Heart right ventricle (tissue), 16 donors: ENCODE data around the gene RAP1GDS1. TPM values are rescaled to one million over a fixed set of nuclear protein-coding genes. Genes with fewer than 3 reads are reported as not detected.
"Not testable (repeated sequence)": the region's sequence is repeated elsewhere in the genome, so short reads cannot be mapped to it uniquely, and the experiment has no call there.

Experiments
- ATAC-seq, 8 donors: fragments of 200-7000 bp; cut with Tn5 transposase; one replicate each; pipeline ENCODE4 v1.9.1; 2020; ENCODE audit warnings: mild to moderate bottlenecking in 8 of 8, moderate library complexity in 8 of 8, moderate number of reproducible peaks in 1 of 8
- DNase-seq, 2 donors: peaks; one replicate each; pipeline ENCODE4 v3.0.0-alpha.2; 2020
- H3K27ac ChIP-seq, 10 donors: fragments of 200-600 bp; sonication (generic) in 2 of 10; one replicate each; pipeline versions ENCODE4 v1.5.0 to v1.8.0; 2020 to 2022; ENCODE audit warnings: mild to moderate bottlenecking in 3 of 10
- H3K27me3 ChIP-seq, 7 donors: fragments of 200-600 bp; one replicate each; pipeline ENCODE4 v1.8.0; 2021 to 2022; ENCODE audit warnings: mild to moderate bottlenecking in 2 of 7
- H3K36me3 ChIP-seq, 9 donors: fragments of 200-600 bp; sonication (generic) in 1 of 9; one replicate each; pipeline versions ENCODE4 v1.5.0 to v1.8.0; 2020 to 2022; ENCODE audit warnings: mild to moderate bottlenecking in 2 of 9
- H3K4me1 ChIP-seq, 9 donors: fragments of 200-600 bp; sonication (generic) in 1 of 9; one replicate each; pipeline versions ENCODE4 v1.5.0 to v1.8.0; 2020 to 2022; ENCODE audit warnings: mild to moderate bottlenecking in 4 of 9
- H3K4me3 ChIP-seq, 10 donors: fragments of 200-600 bp; sonication (generic) in 2 of 10; one replicate each; pipeline versions ENCODE4 v1.5.0 to v1.8.0; 2020 to 2022; ENCODE audit warnings: mild to moderate bottlenecking in 7 of 10, moderate library complexity in 2 of 10
- H3K9me3 ChIP-seq, 11 donors: fragments of 200-600 bp in 10 of 11; sonication (generic) in 2 of 11; one replicate each; pipeline versions ENCODE4 v1.5.0 to v1.8.0; 2013 to 2022; ENCODE audit warnings: mild to moderate bottlenecking in 2 of 11, control low read depth in 1 of 11, moderate library complexity in 1 of 11
- CTCF ChIP-seq, 9 donors: fragments of 200-600 bp; sonication (generic) in 2 of 9; IDR thresholded peaks; one replicate each; pipeline versions ENCODE4 v1.5.0 to v1.8.0; 2021 to 2022; ENCODE audit warnings: antibody characterized with exemption in 9 of 9, mild to moderate bottlenecking in 5 of 9, moderate library complexity in 1 of 9
- WGBS, 2 donors: extraction: QIAGEN DNeasy Blood & Tissue Kit; methylation state at CpG; one replicate each; pipeline ENCODE4 v1.1.7; 2013; ENCODE audit warnings: inconsistent platforms in 1 of 2; 5-methylcytosine and 5-hydroxymethylcytosine counted together
- intact Hi-C, 10 donors: fragments of 100-400 bp; cut with DNase I; formaldehyde crosslinking; loops; one replicate each; pipeline versions ENCODE4 v1.11.1 to v1.14.2; 2022
- polyA plus RNA-seq, 2 donors: library from polyadenylated mRNA; stranded (reverse); fragments of 200-250 nt; gene quantifications; one replicate each; pipeline ENCODE4 v1.2.3, GENCODE V29; 2013
- total RNA-seq, 10 donors: library from RNA; stranded (reverse); fragmentation: NEBNext Ultra II Directional in 3 of 10; extraction: Animal tissue kit (Norgen Biotek cat#: 25700) in 3 of 10; gene quantifications; one replicate each; pipeline versions ENCODE4 v1.2.1 to v1.2.4, GENCODE V29; 2021 to 2023
- donor health status: Arrhythmogenic right ventricular cardiomyopathy.
- donor health status: ischemic (EF 13 %, LVEDD 7.1; RV severe dilation, severe dysfunction).
- donor health status: healthy with polysubstance abuse.
- donor health status: DM: no; HTN: yes; CAD: no.
- donor health status: DM: no; HTN: no; CAD: no.
- donor health status: ischemic (EF 25% LVEDD 6.9; RV normal size, moderate dysfunction).
- donor health status: ischemic (EF 25% LVEDD 5.7; RV mildly dilated, moderate dysfunction).
- donor health status: healthy.
- donor health status: DM: yes; HTN: yes; CAD: no.
- donor health status: Ischemic cardiomyopathy.
- donor health status: ischemic (EF 35%, LVEDD 5.7; RV mildly dilated, moderate dysfunction).
- donor health status: nonischemic (EF 11% LVEDD 7.7; RV severe dilation, severe dysfunction).
- donor health status: DM: yes; HTN: yes; CAD: no.
- donor health status: PGD.
- donor health status: ischemic (EF 29% LVEDD 5.4; RV normal size, mild dysfunction).
- donor health status: nonischemic (EF 23%, LVEDD 6.1; RV moderate dilation, normal function).

RAP1GDS1 gene
- total and polyA plus RNA-seq, 12 donors, result 7.0 to 21.3 (median 12.7) TPM

DNA sequence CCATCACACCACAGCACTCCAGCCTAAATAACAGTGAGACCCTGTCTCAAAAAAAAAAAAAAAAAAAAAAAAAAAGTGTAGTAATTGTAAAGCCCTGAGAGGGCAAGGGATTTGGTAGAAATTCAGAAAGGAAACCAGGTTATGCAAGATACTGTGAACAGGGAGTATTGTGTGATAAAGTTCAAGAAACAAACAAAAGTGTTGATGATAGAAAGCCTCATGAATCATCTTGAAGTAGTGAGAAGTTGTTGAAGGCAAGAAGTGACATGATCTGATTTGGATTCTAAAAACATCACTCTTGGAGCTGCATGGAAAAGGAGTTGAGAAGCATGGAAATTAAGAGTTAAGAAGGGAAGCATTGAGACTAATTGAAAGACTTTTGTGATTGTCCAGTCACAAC is 102.2 kb downstream of the RAP1GDS1 start:
- H3K9me3 ChIP-seq, result peaks cover 0 to 25% (median 0%) of the 10 kb centered on the region in 11 donors
- H3K4me1 ChIP-seq, result peaks cover 0 to 3% (median 0%) of the 10 kb centered on the region in 9 donors
- DNase-seq (no peak), ATAC-seq (no peak)
- H3K27ac ChIP-seq, result no peak overlapping the region
- TF ChIP-seq CTCF (IDR thresholded peaks at IDR 0.05), result no peak
- no peaks in the 10 kb centered on the region for H3K27me3 ChIP-seq
- H3K4me3 ChIP-seq, result no peak overlapping the region
- H3K36me3 ChIP-seq, result peaks cover 0 to 36% (median 6%) of the 10 kb centered on the region in 9 donors
- intact Hi-C loops, result no loop called here

GRCh38 chr4:98366275-98366674 is 105.1 kb downstream of the RAP1GDS1 start:
- H3K36me3 ChIP-seq, result peaks cover 0 to 38% (median 14%) of the 10 kb centered on the region in 9 donors
- 96 to 98% methylated on average over 3 of the region's 3 CpGs for WGBS, 2 donors
- DNase-seq, H3K4me1 ChIP-seq, ATAC-seq, H3K27ac ChIP-seq, H3K27me3 ChIP-seq, H3K4me3 ChIP-seq, intact Hi-C loops: not testable (repeated sequence)
- peaks cover 0 to 37% (median 4%) of the 10 kb centered on the region in 11 donors for H3K9me3 ChIP-seq

GRCh38 chr4:98368000-98368399 is 106.8 kb downstream of the RAP1GDS1 start:
- not testable (repeated sequence) for ATAC-seq

GRCh38 chr4:98369322-98369721 is 108.1 kb downstream of the RAP1GDS1 start:
- intact Hi-C loops, result no loop called here
- Histone ChIP-seq H3K36me3 (peaks cover 0 to 45% (median 18%) of the 10 kb centered on the region in 9 donors), H3K4me1 (no peaks in the 10 kb centered on the region), H3K27me3 (no peaks in the 10 kb centered on the region), H3K27ac (no peak overlapping the region), H3K9me3 (peaks cover 0 to 37% (median 4%) of the 10 kb centered on the region in 11 donors), H3K4me3 (no peak overlapping the region)
- WGBS, 2 donors, result 98 to 99% methylated on average over 3 of the region's 3 CpGs
- TF ChIP-seq CTCF (IDR thresholded peaks at IDR 0.05), result no peak
- ATAC-seq (no peak), DNase-seq (no peak)

More at GRCh38 chr4:98368000-98368399, 106.8 kb downstream of the RAP1GDS1 start:
- H3K4me1 ChIP-seq, H3K27me3 ChIP-seq, H3K4me3 ChIP-seq, intact Hi-C loops, DNase-seq, H3K27ac ChIP-seq: not testable (repeated sequence)
- H3K36me3 ChIP-seq, result peaks cover 0 to 39% (median 14%) of the 10 kb centered on the region in 9 donors
- WGBS, 2 donors, result 98 to 99% methylated on average over 3 of the region's 3 CpGs
- H3K9me3 ChIP-seq, result peaks cover 0 to 37% (median 4%) of the 10 kb centered on the region in 11 donors

- intact Hi-C loops, result no loop called here
- DNase-seq, result peak in 1 of 2 donors; percentile 13
Observed at GRCh38 chr4:98374643-98375042, 113.5 kb downstream of the RAP1GDS1 start.

More at GRCh38 chr4:98374643-98375042, 113.5 kb downstream of the RAP1GDS1 start:
- Histone ChIP-seq H3K4me3 (no peak overlapping the region), H3K9me3 (no peaks in the 10 kb centered on the region), H3K4me1 (no peaks in the 10 kb centered on the region), H3K27ac (no peak overlapping the region), H3K27me3 (no peaks in the 10 kb centered on the region), H3K36me3 (peaks cover 0 to 32% (median 0%) of the 10 kb centered on the region in 9 donors)
- 78 to 82% methylated on average over 5 of the region's 5 CpGs for WGBS, 2 donors
- no peak for TF ChIP-seq CTCF (IDR thresholded peaks at IDR 0.05)
- ATAC-seq, result no peak
